Gastroesophageal sphincter (tissue), 4 donors: Measurements from ENCODE around the gene TREH. TPM values are rescaled to one million over a fixed set of nuclear protein-coding genes. Genes with fewer than 3 reads are reported as not detected.

Experiments used
- ATAC-seq: fragments of 150-250 bp; one replicate; pipeline ENCODE4 v1.9.1; 2016; ENCODE audit warnings: mild to moderate bottlenecking, moderate library complexity
- H3K27ac ChIP-seq, 4 donors: fragments of 200-600 bp; sonication (generic) in 3 of 4; 1 replicate in 3 of 4; 2 replicates in 1 of 4; pipeline ENCODE4 v1.5.1; 2016 to 2019
- H3K27me3 ChIP-seq: fragments of 200-600 bp; sonication (generic); one replicate; pipeline ENCODE4 v1.5.1; 2019
- H3K36me3 ChIP-seq, 2 donors: fragments of 200-600 bp; sonication (generic); one replicate each; pipeline ENCODE4 v1.5.1; 2019; ENCODE audit warnings: control low read depth in 1 of 2
- H3K4me1 ChIP-seq, 3 donors: fragments of 200-600 bp; sonication (generic); 1 replicate in 2 of 3; 2 replicates in 1 of 3; pipeline ENCODE4 v1.5.1; 2016 to 2019; ENCODE audit warnings: control low read depth in 2 of 3
- H3K4me3 ChIP-seq, 2 donors: fragments of 200-600 bp; sonication (generic); one replicate each; pipeline ENCODE4 v1.5.1; 2019; ENCODE audit warnings: mild to moderate bottlenecking in 1 of 2, moderate library complexity in 1 of 2
- H3K9me3 ChIP-seq, 3 donors: fragments of 200-600 bp; sonication (generic); one replicate each; pipeline ENCODE4 v1.5.1; 2017 to 2019; ENCODE audit warnings: control low read depth in 2 of 3
- CTCF ChIP-seq, 4 experiments: fragments of 200-600 bp in 2 of 4; fragments of 450-650 bp in 2 of 4; sonication (generic) in 1 of 4; IDR thresholded peaks; one replicate each; pipeline ENCODE4 v1.5.1; 2017 to 2019; ENCODE audit warnings: antibody characterized with exemption in 4 of 4, mild to moderate bottlenecking in 2 of 4, moderate library complexity in 2 of 4
- EP300 ChIP-seq: sonication (generic); formaldehyde crosslinking; IDR thresholded peaks from one replicate; pipeline ENCODE4 v1.6.1; 2017; ENCODE audit warnings: antibody characterized with exemption, mild to moderate bottlenecking
- POLR2A ChIP-seq, 2 donors: fragments of 450-650 bp; IDR thresholded peaks; one replicate each; pipeline ENCODE4 v1.6.1; 2017; ENCODE audit warnings: antibody characterized with exemption in 2 of 2, mild to moderate bottlenecking in 2 of 2, moderate library complexity in 1 of 2
- POLR2AphosphoS5 ChIP-seq: sonication (generic); formaldehyde crosslinking; IDR thresholded peaks from one replicate; pipeline ENCODE4 v1.6.1; 2017; ENCODE audit warnings: antibody characterized with exemption
- WGBS, 2 donors: methylation state at CpG; one replicate each; pipeline ENCODE4 v1.1.5; 2018; ENCODE audit warnings: low coverage in 1 of 2; 5-methylcytosine and 5-hydroxymethylcytosine counted together
- total RNA-seq, 4 donors: library from RNA; depleted of rRNA; stranded (reverse); fragments of >200 nt; gene quantifications; one replicate each; pipeline ENCODE4 v1.1.0, GENCODE V29; 2016

The TREH gene
- total RNA-seq, 4 donors from 2014 or later, result not detected

GRCh38 chr11:118659953-118660680, 19.3 kb downstream of the TREH start:
- Histone ChIP-seq H3K4me3 (no peak overlapping the region), H3K27ac (peak overlapping the region in 1 of 4 donors; percentile 61), H3K9me3 (no peaks in the 10 kb centered on the region), H3K27me3 (peaks cover 22% of the 10 kb centered on the region), H3K36me3 (peaks cover 0 to 33% of the 10 kb centered on the region in 2 donors), H3K4me1 (peaks cover 0 to 17% (median 10%) of the 10 kb centered on the region in 3 donors)
- ATAC-seq, result no peak
- 60 to 73% methylated on average over 1 to 5 of the region's 14 CpGs for WGBS, 2 donors
- TF ChIP-seq POLR2A (IDR thresholded peaks at IDR 0.05) (no peak), EP300 (no peak), POLR2AphosphoS5 (no peak), CTCF (IDR thresholded peaks at IDR 0.05) (no peak)

- Histone ChIP-seq H3K27ac (peak overlapping the region in 3 of 4 donors; percentile 61 to 67 (median 67)), H3K36me3 (peaks cover 0 to 39% of the 10 kb centered on the region in 2 donors), H3K9me3 (no peaks in the 10 kb centered on the region), H3K4me3 (no peak overlapping the region), H3K4me1 (peaks cover 0 to 17% (median 10%) of the 10 kb centered on the region in 3 donors), H3K27me3 (peaks cover 22% of the 10 kb centered on the region)
- TF ChIP-seq EP300, result no peak
- peak; percentile 53 for TF ChIP-seq POLR2AphosphoS5
- TF ChIP-seq POLR2A (IDR thresholded peaks at IDR 0.05), result no peak
- TF ChIP-seq CTCF (IDR thresholded peaks at IDR 0.05), result peak in 3 of 4 experiments; percentile 96 to 97 (median 97)
- peak; percentile 91 for ATAC-seq
- WGBS, 2 donors, result no CpG with 5 or more reads among the region's 26 CpGs
These were observed 20.0 kb downstream of the TREH start for GRCh38 chr11:118659314-118659952.

GRCh38 chr11:118658429-118659313, 20.8 kb downstream of the TREH start:
- H3K36me3 ChIP-seq, result peaks cover 0 to 47% of the 10 kb centered on the region in 2 donors
- no peaks in the 10 kb centered on the region for H3K9me3 ChIP-seq
- peak overlapping the region in 3 of 4 donors; percentile 61 to 67 (median 67) for H3K27ac ChIP-seq
- peaks cover 0 to 17% (median 10%) of the 10 kb centered on the region in 3 donors for H3K4me1 ChIP-seq
- TF ChIP-seq POLR2A (IDR thresholded peaks at IDR 0.05) (no peak), POLR2AphosphoS5 (no peak), CTCF (IDR thresholded peaks at IDR 0.05) (peak in 1 of 4 experiments; percentile 13), EP300 (no peak)
- ATAC-seq, result no peak
- peaks cover 22% of the 10 kb centered on the region for H3K27me3 ChIP-seq
- 20 to 80% methylated on average over 1 to 2 of the region's 16 CpGs for WGBS, 2 donors
- H3K4me3 ChIP-seq, result no peak overlapping the region

GRCh38 chr11:118657709-118658428, 21.6 kb downstream of the TREH start:
- H3K36me3 ChIP-seq, result peaks cover 0 to 55% of the 10 kb centered on the region in 2 donors
- peak overlapping the region in 2 of 4 donors; percentile 31 to 61 for H3K27ac ChIP-seq

More at GRCh38 chr11:118657709-118658428, 21.6 kb downstream of the TREH start:
- peaks cover 0 to 18% (median 10%) of the 10 kb centered on the region in 3 donors for H3K4me1 ChIP-seq
- ATAC-seq, result no peak
- no peak for TF ChIP-seq POLR2A (IDR thresholded peaks at IDR 0.05)
- no peak for TF ChIP-seq POLR2AphosphoS5
- TF ChIP-seq CTCF (IDR thresholded peaks at IDR 0.05), result no peak
- no peak for TF ChIP-seq EP300
- no peaks in the 10 kb centered on the region for H3K9me3 ChIP-seq
- 65% methylated on average over 4 of the region's 16 CpGs; no CpG with 5 or more reads in 1 of the 2 donors for WGBS, 2 donors
- H3K27me3 ChIP-seq, result peaks cover 22% of the 10 kb centered on the region
- H3K4me3 ChIP-seq, result no peak overlapping the region
